Neural cell (in vitro differentiated cells): ENCODE data around the gene ITIH4. TPM values are rescaled to one million over a fixed set of nuclear protein-coding genes. Genes with fewer than 3 reads are reported as not detected.

Experiments used
- H2AFZ ChIP-seq: fragments of 200-600, 300-800 bp; sonication (generic), shearing (Covaris generic); 2 replicates; pipeline ENCODE4 v1.6.0; 2014; ENCODE audit warnings: low read depth, mild to moderate bottlenecking, antibody characterized with exemption, low read length, moderate library complexity
- H3F3A ChIP-seq: fragments of 200-600 bp; shearing (Covaris generic); 2 replicates; pipeline ENCODE4 v1.6.1; 2016; ENCODE audit warnings: mild to moderate bottlenecking, moderate library complexity, mixed read lengths, antibody characterized with exemption, low read length; ENCODE audit not compliant: insufficient read depth, poor library complexity, severe bottlenecking
- H3K27ac ChIP-seq: fragments of 200-600, 300-800 bp; sonication (generic), shearing (Covaris generic); 2 replicates; pipeline ENCODE4 v1.5.1; 2014; ENCODE audit warnings: mild to moderate bottlenecking, low read length, moderate library complexity
- H3K27me3 ChIP-seq: fragments of 300-800, 200-600 bp; sonication (generic), shearing (Covaris generic); 2 replicates; pipeline ENCODE4 v1.6.0; 2014; ENCODE audit warnings: mild to moderate bottlenecking, low read depth, low read length, moderate library complexity; ENCODE audit not compliant: insufficient read depth
- H3K36me3 ChIP-seq: fragments of 300-800, 200-600 bp; sonication (generic), shearing (Covaris generic); 2 replicates; pipeline ENCODE4 v1.5.1; 2014; ENCODE audit warnings: mild to moderate bottlenecking, antibody characterized with exemption, low read length, moderate library complexity; ENCODE audit not compliant: insufficient read depth
- H3K4me2 ChIP-seq: fragments of 300-800, 200-600 bp; sonication (generic), shearing (Covaris generic); 2 replicates; pipeline ENCODE4 v1.6.0; 2014; ENCODE audit warnings: mild to moderate bottlenecking, low read length
- H3K4me3 ChIP-seq: fragments of 300-800, 200-600 bp; sonication (generic), shearing (Covaris generic); 2 replicates; pipeline ENCODE4 v1.5.1; 2014; ENCODE audit warnings: mild to moderate bottlenecking, low read length, moderate library complexity
- H3K79me2 ChIP-seq: fragments of 200-600 bp; shearing (Covaris generic); replicated peaks from 2 replicates; pipeline ENCODE4 v1.6.0; 2014; ENCODE audit warnings: mild to moderate bottlenecking, low read length, moderate library complexity; ENCODE audit not compliant: insufficient read depth
- H3K9ac ChIP-seq: fragments of 300-800, 200-600 bp; sonication (generic), shearing (Covaris generic); 2 replicates; pipeline ENCODE4 v1.6.1; 2016; ENCODE audit warnings: mild to moderate bottlenecking, low read length, mixed read lengths
- H3K9me2 ChIP-seq: fragments of 200-600 bp; shearing (Covaris generic); 2 replicates; pipeline ENCODE4 v1.6.1; 2016; ENCODE audit warnings: mild to moderate bottlenecking, low read length, mixed read lengths; ENCODE audit not compliant: insufficient read depth
- H3K9me3 ChIP-seq: fragments of 200-600, 300-800 bp; sonication (generic), shearing (Covaris generic); 2 replicates; pipeline ENCODE4 v1.6.1; 2016; ENCODE audit warnings: mild to moderate bottlenecking, mixed run types, low read length, moderate library complexity, mixed read lengths
- H4K20me1 ChIP-seq: fragments of 200-600 bp; shearing (Covaris generic); 2 replicates; pipeline ENCODE4 v1.6.1; 2016; ENCODE audit warnings: mild to moderate bottlenecking, mixed run types; ENCODE audit not compliant: insufficient read depth
- CTCF ChIP-seq: fragments of 450-650 bp; IDR thresholded peaks from 2 replicates; pipeline ENCODE4 v1.5.1; 2014; ENCODE audit warnings: antibody characterized with exemption, mild to moderate bottlenecking, moderate library complexity; ENCODE audit not compliant: poor library complexity, severe bottlenecking
- EP300 ChIP-seq: fragments of 450-650 bp; conservative IDR thresholded peaks from 2 replicates; pipeline ENCODE4 v1.6.1; 2014; ENCODE audit warnings: antibody characterized with exemption, mild to moderate bottlenecking, moderate library complexity; ENCODE audit not compliant: poor library complexity, severe bottlenecking
- EZH2 ChIP-seq: fragments of 200-600, 300-800 bp; shearing (Covaris generic), sonication (generic); IDR thresholded peaks from 2 replicates; pipeline ENCODE4 v1.6.1; 2014; ENCODE audit warnings: antibody characterized with exemption, low read length, borderline replicate concordance, mild to moderate bottlenecking; ENCODE audit not compliant: insufficient read depth, poor library complexity, severe bottlenecking
- MXI1 ChIP-seq: fragments of 450-650 bp; conservative IDR thresholded peaks from 2 replicates; pipeline ENCODE4 v1.6.1; 2014; ENCODE audit warnings: antibody characterized with exemption, mild to moderate bottlenecking; ENCODE audit not compliant: poor library complexity, severe bottlenecking
- POLR2AphosphoS5 ChIP-seq: IDR thresholded peaks from 2 replicates; pipeline ENCODE4 v1.6.1; 2012
- RAD21 ChIP-seq: fragments of 450-650 bp; conservative IDR thresholded peaks from 2 replicates; pipeline ENCODE4 v1.6.1; 2014; ENCODE audit warnings: antibody characterized with exemption, mild to moderate bottlenecking, moderate library complexity
- REST ChIP-seq: IDR thresholded peaks from 2 replicates; pipeline ENCODE4 v1.6.1; 2012; ENCODE audit warnings: borderline replicate concordance
- SMC3 ChIP-seq: fragments of 450-650 bp; conservative IDR thresholded peaks from 2 replicates; pipeline ENCODE4 v1.6.1; 2014; ENCODE audit warnings: antibody characterized with exemption, mild to moderate bottlenecking, moderate library complexity; ENCODE audit not compliant: poor library complexity
- TAF1 ChIP-seq: IDR thresholded peaks from 2 replicates; pipeline ENCODE4 v1.6.1; 2012; ENCODE audit warnings: low read depth
- polyA plus RNA-seq: library from polyadenylated mRNA; depleted of rRNA; stranded (reverse); fragments of >200 nt; gene quantifications from 2 replicates; pipeline ENCODE4 v1.2.3, GENCODE V29; 2014

Gene ITIH4
- polyA plus RNA-seq, 1 donor from 2014 or later, result 16.3 TPM

- TF ChIP-seq EZH2, result no peak
- TF ChIP-seq MXI1, result no peak
- no peak for TF ChIP-seq EP300
- no peak for TF ChIP-seq REST
- no peak for TF ChIP-seq CTCF
- no peak for TF ChIP-seq TAF1
- no peak for TF ChIP-seq SMC3
- TF ChIP-seq POLR2AphosphoS5, result no peak
- no peak for TF ChIP-seq RAD21
- Histone ChIP-seq H3K36me3 (no peaks in the 10 kb centered on the region), H3K9me3 (no peaks in the 10 kb centered on the region), H3K4me2 (no peak overlapping the region), H3K27ac (no peak overlapping the region), H3F3A (no peaks in the 10 kb centered on the region), H4K20me1 (no peaks in the 10 kb centered on the region), H3K27me3 (no peaks in the 10 kb centered on the region), H3K79me2 (no peaks in the 10 kb centered on the region), H2AFZ (no peak overlapping the region), H3K4me3 (no peak overlapping the region), H3K9me2 (no peaks in the 10 kb centered on the region), H3K9ac (no peak overlapping the region)
Measured at GRCh38 chr3:52805270-52806039, 25.0 kb downstream of the ITIH4 start.

- TF ChIP-seq SMC3 (no peak), MXI1 (no peak), TAF1 (no peak), POLR2AphosphoS5 (no peak), EP300 (no peak), RAD21 (no peak), EZH2 (no peak), CTCF (no peak), REST (no peak)
- no peaks in the 10 kb centered on the region for H4K20me1 ChIP-seq
- H3K4me2 ChIP-seq, result no peak overlapping the region
- no peaks in the 10 kb centered on the region for H3K36me3 ChIP-seq
- no peak overlapping the region for H3K9ac ChIP-seq
- H3K27me3 ChIP-seq, result no peaks in the 10 kb centered on the region
- no peak overlapping the region for H3K4me3 ChIP-seq
- H3F3A ChIP-seq, result no peaks in the 10 kb centered on the region
- no peak overlapping the region for H2AFZ ChIP-seq
- no peaks in the 10 kb centered on the region for H3K9me2 ChIP-seq
- no peaks in the 10 kb centered on the region for H3K79me2 ChIP-seq
- no peaks in the 10 kb centered on the region for H3K9me3 ChIP-seq
- H3K27ac ChIP-seq, result no peak overlapping the region
Measured at GRCh38 chr3:52801839-52802238, 28.6 kb downstream of the ITIH4 start.
